HL-60/S4 treated with retinoic acid at 250 ng/mL for 4 days and 3 days (cell line): ENCODE results near the gene PFKFB3.
"Not testable (repeated sequence)": the region's sequence is repeated elsewhere in the genome, so short reads cannot be mapped to it uniquely, and the experiment has no call there.

Experiments used
- in situ Hi-C: fragments of 300-500 bp; cut with MboI; formaldehyde crosslinking; loops from 2 replicates; pipeline ENCODE4 v1.7.0; 2022; ENCODE audit warnings: low sequenced_read_pairs

PFKFB3 gene

GRCh38 chr10:6177880-6178281, 24.9 kb upstream of the PFKFB3 start:
- in situ Hi-C loops: no loop called here

DNA sequence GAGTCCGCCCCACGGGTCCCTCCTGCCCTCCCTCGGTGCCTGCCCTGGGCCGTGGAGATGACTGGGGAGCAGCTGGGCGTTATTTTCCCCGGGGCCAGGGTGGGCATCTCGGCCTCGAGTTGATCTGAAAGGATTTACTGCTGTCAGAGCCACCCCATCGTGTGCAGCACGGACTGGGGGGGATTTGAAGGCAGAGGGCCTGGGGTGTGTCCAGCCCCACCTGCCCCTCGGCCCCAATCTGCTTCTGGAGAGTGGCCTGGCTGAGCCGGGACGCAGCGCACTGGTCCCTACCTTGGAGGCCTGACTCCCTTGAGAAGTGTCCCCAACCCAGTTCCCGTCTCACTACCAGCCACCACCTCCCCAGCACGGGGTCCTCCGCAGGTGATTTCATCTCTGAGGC, 24.2 kb upstream of the PFKFB3 start:
- in situ Hi-C loops: no loop called here

- in situ Hi-C loops: no loop called here
These were observed 23.7 kb upstream of the PFKFB3 start for GRCh38 chr10:6179078-6179477.

DNA sequence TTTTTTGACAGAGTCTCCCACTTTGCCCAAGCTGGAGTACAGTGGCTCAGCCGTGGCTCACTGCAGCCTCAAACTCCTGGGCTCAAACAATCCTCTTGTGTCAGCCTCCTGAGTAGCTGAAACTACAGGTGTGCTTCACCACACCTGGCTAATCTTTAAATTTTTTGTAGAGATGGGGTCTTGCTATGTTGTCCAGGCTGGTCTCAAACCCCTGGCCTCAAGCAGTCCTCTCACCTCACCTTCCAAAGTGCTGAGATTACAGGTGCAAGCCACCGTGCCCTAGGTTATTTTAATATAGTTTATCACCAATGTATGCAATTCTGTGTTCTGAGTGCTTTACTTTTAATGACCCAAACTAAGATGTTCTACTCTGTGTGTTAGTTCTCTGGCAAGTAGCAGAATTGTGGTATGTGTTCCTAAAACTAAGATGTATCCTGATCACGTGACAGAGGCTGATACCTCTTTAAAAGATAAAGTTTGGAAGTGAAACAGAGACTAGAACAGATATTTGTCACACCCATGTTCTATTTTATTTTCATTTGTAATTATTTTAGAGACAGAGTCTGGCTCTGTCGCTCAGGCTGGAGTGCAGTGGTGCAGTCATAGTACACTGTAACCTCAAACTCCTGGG, 22.1 kb upstream of the PFKFB3 start:
- in situ Hi-C loops: no loop called here

DNA sequence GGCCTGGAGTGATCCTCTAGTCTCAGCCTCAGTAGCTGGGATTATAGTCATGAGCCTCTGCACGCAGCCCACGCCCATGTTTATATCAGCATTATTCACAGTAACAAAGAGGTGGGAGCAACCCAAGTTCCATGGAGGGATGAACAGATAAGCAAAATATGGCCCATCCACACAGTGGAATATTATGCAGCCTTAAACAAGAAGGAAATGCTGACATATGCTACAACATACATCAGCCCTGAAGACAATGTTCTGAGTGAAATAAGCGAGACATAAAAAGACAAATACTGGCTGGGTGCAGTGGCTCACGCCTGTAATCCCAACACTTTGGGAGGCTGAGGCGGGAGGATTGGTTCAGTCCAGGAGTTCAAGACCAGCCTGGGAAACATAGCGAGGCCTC, 21.5 kb upstream of the PFKFB3 start:
- in situ Hi-C loops: no loop called here

GRCh38 chr10:6182454-6183098, 20.2 kb upstream of the PFKFB3 start:
- in situ Hi-C loops: no loop called here

DNA sequence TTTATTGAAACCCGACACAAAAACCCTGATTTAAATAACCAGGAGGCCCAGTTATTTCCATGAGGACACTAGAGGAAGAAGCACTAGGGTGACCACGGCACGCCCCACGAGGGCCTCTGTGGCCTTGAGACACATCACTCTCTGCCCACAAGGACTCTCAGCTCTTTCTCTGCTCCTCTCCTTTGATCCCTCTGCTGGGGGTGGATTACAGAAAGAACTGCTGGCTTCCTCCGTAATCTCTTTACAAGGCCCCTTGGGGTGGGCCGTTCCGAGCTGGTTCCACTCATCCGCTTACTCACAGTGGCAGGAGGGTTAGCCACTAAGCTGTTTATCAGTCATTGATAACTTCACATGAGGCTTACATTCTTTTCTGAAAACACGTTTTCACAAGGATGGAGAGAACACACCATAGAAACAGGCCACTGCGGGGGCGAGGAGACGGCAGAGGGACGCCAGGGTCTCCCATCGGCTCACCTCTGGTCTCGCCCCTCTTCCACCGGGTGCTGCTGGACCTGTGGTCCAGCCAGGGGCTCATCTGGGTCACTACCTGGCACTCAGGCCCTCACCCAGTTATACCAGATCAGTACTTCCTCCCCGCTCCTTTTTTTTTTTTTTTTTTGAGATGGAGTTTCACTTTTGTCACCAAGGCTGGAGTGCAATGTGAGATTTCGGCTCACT, 17.6 kb upstream of the PFKFB3 start:
- in situ Hi-C loops: no loop called here

DNA sequence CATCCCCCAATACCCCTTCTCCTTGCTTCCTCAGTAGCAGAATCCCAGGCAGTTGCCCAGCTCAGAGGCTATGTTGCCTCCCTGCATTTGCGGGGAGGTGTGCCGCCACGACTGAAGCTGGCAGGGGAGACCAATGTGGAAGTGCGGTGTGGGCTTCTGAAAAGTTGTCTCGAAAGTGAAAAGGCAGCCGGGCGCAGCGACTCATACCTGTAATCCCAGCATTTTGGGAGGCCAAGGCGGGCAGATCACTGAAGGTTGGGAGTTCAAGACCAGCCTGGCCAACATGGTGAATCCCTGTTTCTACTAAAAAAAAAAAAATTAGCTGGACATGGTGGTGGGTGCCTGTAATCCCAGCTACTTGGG, 15.9 kb upstream of the PFKFB3 start:
- in situ Hi-C loops: no loop called here

- in situ Hi-C loops: no loop called here
These were observed 15.5 kb upstream of the PFKFB3 start for GRCh38 chr10:6187278-6187677.

- in situ Hi-C loops: not testable (repeated sequence)
These were observed 12.7 kb upstream of the PFKFB3 start for GRCh38 chr10:6190033-6190432.

DNA sequence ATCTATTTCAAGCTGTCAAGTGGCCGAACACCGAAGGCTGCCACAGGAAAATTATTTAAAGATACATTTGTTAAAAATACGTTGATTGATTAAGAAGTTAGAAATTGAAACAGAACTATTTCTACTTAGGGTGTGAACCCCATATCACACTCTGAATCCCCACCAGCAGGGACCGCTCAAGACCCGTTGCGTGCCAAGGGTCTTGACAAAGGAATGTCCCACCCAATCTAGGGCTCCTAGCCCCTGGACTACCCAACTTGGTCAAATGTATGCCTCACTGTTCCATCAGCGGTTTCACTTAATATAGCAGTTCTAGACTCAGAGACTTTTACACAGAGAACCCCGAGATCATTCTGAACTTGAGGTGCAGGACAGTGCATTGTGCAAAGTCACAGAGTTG, 11.6 kb upstream of the PFKFB3 start:
- in situ Hi-C loops: no loop called here

DNA sequence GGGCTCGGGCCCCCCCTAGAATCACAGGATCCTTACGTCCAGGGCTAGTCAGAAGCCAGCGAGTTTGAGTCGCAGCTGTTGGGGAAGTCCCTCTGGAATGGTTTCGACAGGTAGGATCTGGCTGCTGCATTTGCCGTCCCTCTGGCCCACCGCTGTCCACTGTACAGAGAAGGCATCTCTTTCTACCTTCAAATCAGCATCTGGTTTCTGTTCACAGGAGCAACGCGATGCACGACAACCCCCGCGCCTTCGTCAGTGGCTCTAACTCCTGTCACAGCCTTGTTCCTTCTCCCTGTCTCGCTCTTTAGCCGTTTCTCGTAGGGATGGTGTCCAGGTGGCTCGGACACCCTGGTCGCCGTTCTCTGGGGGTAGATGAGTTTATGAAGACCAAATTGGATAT, 11.2 kb upstream of the PFKFB3 start:
- in situ Hi-C loops: no loop called here

- in situ Hi-C loops: not testable (repeated sequence)
These were observed 9.4 kb upstream of the PFKFB3 start for GRCh38 chr10:6193342-6193741.

DNA sequence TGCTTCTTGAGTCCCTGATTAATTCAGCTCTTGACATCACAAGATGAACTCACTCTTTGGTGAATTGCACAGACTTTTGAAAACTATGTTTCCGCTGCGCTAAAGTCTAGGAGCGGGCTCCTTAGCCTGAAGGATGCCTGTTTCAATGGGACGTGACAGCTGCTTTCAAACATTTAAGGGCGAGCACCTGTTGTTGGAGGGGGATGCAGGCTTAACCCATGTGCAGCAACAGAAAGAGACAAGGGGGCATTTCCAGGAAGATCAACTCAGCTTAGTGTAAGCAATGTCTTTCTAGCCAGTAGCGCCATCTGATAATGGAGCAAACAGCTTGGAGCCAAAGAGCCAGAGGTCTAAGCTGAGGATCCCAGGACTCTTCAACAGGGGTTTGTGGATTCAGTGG, 8.4 kb upstream of the PFKFB3 start:
- in situ Hi-C loops: no loop called here

DNA sequence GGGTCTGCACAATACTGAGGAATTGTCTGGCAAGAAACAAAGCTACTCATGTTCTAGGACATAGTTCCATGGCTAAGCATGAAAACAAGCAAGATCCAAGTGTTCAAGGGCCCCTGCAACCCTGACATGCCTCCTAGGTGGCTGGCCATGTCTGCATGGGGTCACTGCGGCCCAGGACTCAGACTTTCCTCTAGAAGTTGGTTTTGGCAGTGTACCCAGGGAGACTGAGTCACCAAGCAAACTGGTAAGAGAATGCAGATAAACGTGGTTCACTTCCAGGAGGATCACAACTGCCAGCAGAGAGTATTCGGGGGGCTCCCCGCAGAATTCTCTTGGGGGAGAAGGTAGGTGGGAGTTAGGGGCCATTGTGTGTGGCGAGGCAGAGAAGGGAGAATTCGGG, 7.4 kb upstream of the PFKFB3 start:
- in situ Hi-C loops: no loop called here

DNA sequence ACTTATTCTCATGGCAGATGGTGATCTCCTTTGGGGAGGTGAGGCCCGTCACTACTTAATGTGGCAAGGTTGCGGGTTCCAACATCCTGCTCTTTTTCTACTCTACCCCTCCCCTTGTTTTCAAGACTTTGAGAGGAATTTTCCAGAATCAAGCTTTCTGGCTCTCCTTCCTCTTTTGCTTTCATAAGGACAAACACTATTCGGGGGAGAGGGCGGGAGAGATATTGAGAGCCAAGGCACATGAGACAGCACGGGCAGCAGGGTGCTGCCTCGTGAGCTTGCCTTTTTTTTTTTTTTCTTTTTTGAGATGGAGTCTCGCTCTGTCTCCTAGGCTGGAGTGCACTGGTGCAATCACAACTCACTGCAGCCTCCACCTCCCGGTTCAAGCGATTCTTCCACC, 6.9 kb upstream of the PFKFB3 start:
- in situ Hi-C loops: no loop called here

- in situ Hi-C loops: not testable (repeated sequence)
These were observed 6.2 kb upstream of the PFKFB3 start for GRCh38 chr10:6196524-6196923.

DNA sequence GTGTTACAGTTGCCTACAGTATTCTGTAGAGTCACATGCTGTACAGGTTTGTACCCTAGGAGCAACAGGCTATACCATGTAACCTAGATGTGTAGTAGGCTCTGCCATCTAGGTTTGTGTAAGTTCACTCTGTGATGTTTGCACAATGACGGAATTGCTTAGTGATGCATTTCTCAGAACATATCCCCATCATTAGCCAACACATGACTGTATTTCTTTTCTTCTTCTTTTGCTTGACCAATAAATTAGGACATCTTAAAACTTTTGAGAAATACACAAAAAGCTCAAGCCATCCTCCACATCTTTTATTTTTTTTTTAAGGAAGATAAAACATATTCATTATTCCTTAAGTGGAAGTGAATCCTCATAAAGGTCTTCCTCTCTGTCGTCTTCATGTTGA, 5.4 kb upstream of the PFKFB3 start:
- in situ Hi-C loops: no loop called here

DNA sequence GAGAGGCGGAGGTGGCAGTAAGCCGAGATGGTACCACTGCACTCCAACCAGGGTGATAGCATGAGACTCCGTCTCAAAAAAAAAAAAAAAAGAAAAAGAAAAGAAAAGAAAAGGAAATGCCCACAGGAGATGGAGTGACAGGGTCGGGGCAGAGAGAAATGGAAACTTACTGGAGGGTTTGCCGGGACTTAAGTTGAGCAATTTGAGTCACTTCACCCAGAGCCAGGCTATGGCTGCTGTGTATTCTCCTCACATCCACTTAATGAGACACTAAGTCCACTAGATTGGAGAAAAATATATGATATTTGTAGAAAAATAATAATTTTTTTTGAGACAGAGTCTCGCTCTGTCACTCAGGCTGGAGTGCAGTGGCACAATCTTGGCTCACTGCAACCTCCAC, 4.6 kb upstream of the PFKFB3 start:
- in situ Hi-C loops: no loop called here

DNA sequence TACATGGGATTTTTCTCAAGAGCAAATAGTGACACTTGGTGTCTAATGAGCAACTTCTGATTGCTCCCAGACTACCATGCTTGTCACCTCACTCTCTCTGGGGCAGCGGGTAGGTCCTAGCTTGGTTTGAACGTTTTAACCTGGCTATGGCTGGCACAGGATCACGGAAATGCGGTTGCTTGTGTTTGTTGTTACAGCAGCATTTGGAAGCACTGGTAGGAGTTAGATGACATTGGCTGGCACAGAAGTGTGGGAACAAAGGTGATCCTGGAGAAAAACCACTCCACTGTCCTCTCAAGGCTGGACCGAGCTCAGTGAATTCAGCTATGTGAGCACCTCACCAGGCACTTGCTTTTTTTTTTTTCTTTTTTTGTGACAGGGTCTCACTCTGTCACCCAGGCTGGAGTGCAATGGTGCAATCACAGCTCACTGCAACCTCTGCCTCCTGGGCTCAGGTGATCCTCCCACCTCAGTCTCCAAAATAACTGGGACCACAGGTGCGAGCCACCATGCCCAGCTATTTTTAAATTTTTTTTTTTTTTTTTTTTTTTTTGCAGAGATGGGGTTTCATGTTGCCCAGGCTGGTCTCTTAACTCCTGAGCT, 3.5 kb upstream of the PFKFB3 start:
- in situ Hi-C loops: no loop called here

DNA sequence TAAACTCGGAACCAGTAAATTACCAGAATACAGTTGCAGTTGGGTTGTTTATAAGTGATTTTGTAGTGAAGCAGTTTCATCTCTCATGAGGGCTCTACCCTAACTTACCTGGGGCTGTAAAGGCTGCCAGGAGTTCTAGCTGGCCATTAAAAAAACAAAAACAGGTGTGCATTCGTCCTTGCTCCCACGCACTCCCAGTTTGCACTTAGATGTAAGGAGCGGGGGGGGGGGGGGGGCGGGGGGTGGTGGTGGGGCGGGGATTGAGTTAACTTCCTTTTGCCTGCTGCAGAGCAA, 2.3 kb upstream of the PFKFB3 start:
- in situ Hi-C loops: no loop called here

GRCh38 chr10:6200734-6201515, 1.8 kb upstream of the PFKFB3 start:
- in situ Hi-C loops: no loop called here
